ENCODE results near the gene APLP1. TPM values are rescaled to one million over a fixed set of nuclear protein-coding genes. Genes with fewer than 3 reads are reported as not detected.
"Not testable (repeated sequence)": the region's sequence is repeated elsewhere in the genome, so short reads cannot be mapped to it uniquely, and the experiment has no call there.

APLP1 gene
- total RNA-seq, 5 donors from 2014 or later (not counting 1 experiment from before 2014, with no cell fraction given), result 0.15 to 1.3 (median 0.33) TPM; not detected in 1

GRCh38 chr19:35833972-35834371, 34.4 kb upstream of the APLP1 start:
- Histone ChIP-seq H3K4me3 (ENCODE audit: control insufficient read depth in 1 of 2, extremely low read depth in 1 of 2, low read length in 1 of 2) (no peak overlapping the region), H3K27ac (ENCODE audit: low read length) (no peak overlapping the region), H3K27me3 (replicated peaks in 1 of 2; ENCODE audit: control insufficient read depth in 2 of 2, extremely low read depth in 1 of 2, insufficient read depth in 2 of 2, low read length in 1 of 2) (peaks cover 0 to 65% of the 10 kb centered on the region in 2 experiments), H3K4me1 (ENCODE audit: control insufficient read depth in 1 of 2, extremely low read depth in 1 of 2, insufficient read depth in 2 of 2, low read length in 2 of 2) (no peaks in the 10 kb centered on the region), H3K9me3 (no peaks in the 10 kb centered on the region), H3K36me3 (ENCODE audit: control insufficient read depth in 2 of 2, extremely low read depth in 1 of 2, insufficient read depth in 1 of 2, low read length in 1 of 2) (no peaks in the 10 kb centered on the region)
- Mint-ChIP-seq H3K9me3 (peaks cover 0 to 2% (median 0%) of the 10 kb centered on the region in 3 donors), H3K4me1 (no peaks in the 10 kb centered on the region), H3K36me3 (no peaks in the 10 kb centered on the region), H3K4me3 (no peak overlapping the region), H3K27me3 (peaks cover 22 to 52% of the 10 kb centered on the region in 2 donors), H3K27ac (no peak overlapping the region)
- WGBS (ENCODE audit: insufficient coverage), result 55% methylated on average over 3 of the region's 7 CpGs
- CTCF ChIA-PET, result no interaction called here
- no peak for DNase-seq
- POLR2A ChIA-PET, result no interaction called here
- ATAC-seq (replicated peaks in 1 of 4), result no peak

- peaks cover 20 to 39% of the 10 kb centered on the region in 2 donors for H3K27me3 Mint-ChIP-seq
- ATAC-seq (replicated peaks in 1 of 4); H3K27ac Mint-ChIP-seq; H3K4me1 Mint-ChIP-seq; H3K4me1 ChIP-seq (ENCODE audit: control insufficient read depth in 1 of 2, extremely low read depth in 1 of 2, insufficient read depth in 2 of 2, low read length in 2 of 2); H3K4me3 Mint-ChIP-seq; H3K9me3 ChIP-seq; H3K9me3 Mint-ChIP-seq; CTCF ChIA-PET; H3K4me3 ChIP-seq (ENCODE audit: control insufficient read depth in 1 of 2, extremely low read depth in 1 of 2, low read length in 1 of 2); H3K36me3 Mint-ChIP-seq; H3K27ac ChIP-seq (ENCODE audit: low read length); DNase-seq; H3K36me3 ChIP-seq (ENCODE audit: control insufficient read depth in 2 of 2, extremely low read depth in 1 of 2, insufficient read depth in 1 of 2, low read length in 1 of 2): not testable (repeated sequence)
- peaks cover 0 to 52% of the 10 kb centered on the region in 2 experiments for H3K27me3 ChIP-seq (replicated peaks in 1 of 2; ENCODE audit: control insufficient read depth in 2 of 2, extremely low read depth in 1 of 2, insufficient read depth in 2 of 2, low read length in 1 of 2)
- POLR2A ChIA-PET, result interaction anchor here in 1 of 2 donors (0.7 kb wide), 1 partner anchor 10 kb away, joined by 3 read pairs; no protein-coding TSS in a partner anchor
- WGBS (ENCODE audit: insufficient coverage), result 65% methylated on average over 11 of the region's 11 CpGs
Observed at GRCh38 chr19:35836096-35836495, 32.3 kb upstream of the APLP1 start.

- H3K9me3 ChIP-seq, result no peaks in the 10 kb centered on the region
- H3K27ac Mint-ChIP-seq, result no peak overlapping the region
- H3K4me3 ChIP-seq (ENCODE audit: control insufficient read depth in 1 of 2, extremely low read depth in 1 of 2, low read length in 1 of 2), result no peak overlapping the region
- H3K36me3 ChIP-seq (ENCODE audit: control insufficient read depth in 2 of 2, extremely low read depth in 1 of 2, insufficient read depth in 1 of 2, low read length in 1 of 2), result no peaks in the 10 kb centered on the region
- H3K4me3 Mint-ChIP-seq, result no peak overlapping the region
- DNase-seq (no peak), ATAC-seq (replicated peaks in 1 of 4) (no peak)
- H3K27me3 Mint-ChIP-seq, result peaks cover 41 to 60% of the 10 kb centered on the region in 2 donors
- no peaks in the 10 kb centered on the region for H3K36me3 Mint-ChIP-seq
- ChIA-PET CTCF (no interaction called here), POLR2A (no interaction called here)
- H3K4me1 ChIP-seq (ENCODE audit: control insufficient read depth in 1 of 2, extremely low read depth in 1 of 2, insufficient read depth in 2 of 2, low read length in 2 of 2), result peaks cover 0 to 21% of the 10 kb centered on the region in 2 experiments
- peaks cover 0 to 5% (median 4%) of the 10 kb centered on the region in 3 donors for H3K9me3 Mint-ChIP-seq
- peaks cover 20 to 25% (median 22%) of the 10 kb centered on the region in 3 donors for H3K4me1 Mint-ChIP-seq
- 81% methylated on average over 8 of the region's 13 CpGs for WGBS (ENCODE audit: insufficient coverage)
- peaks cover 18 to 55% of the 10 kb centered on the region in 2 experiments for H3K27me3 ChIP-seq (replicated peaks in 1 of 2; ENCODE audit: control insufficient read depth in 2 of 2, extremely low read depth in 1 of 2, insufficient read depth in 2 of 2, low read length in 1 of 2)
- no peak overlapping the region for H3K27ac ChIP-seq (ENCODE audit: low read length)
Observed at GRCh38 chr19:35841961-35842595, 26.3 kb upstream of the APLP1 start.

GRCh38 chr19:35842666-35843272, 25.6 kb upstream of the APLP1 start:
- Mint-ChIP-seq H3K27me3 (peaks cover 41 to 62% of the 10 kb centered on the region in 2 donors), H3K27ac (no peak overlapping the region), H3K36me3 (no peaks in the 10 kb centered on the region), H3K4me3 (no peak overlapping the region), H3K9me3 (peaks cover 0 to 5% (median 4%) of the 10 kb centered on the region in 3 donors), H3K4me1 (peaks cover 20 to 25% (median 22%) of the 10 kb centered on the region in 3 donors)
- Histone ChIP-seq H3K9me3 (no peaks in the 10 kb centered on the region), H3K27me3 (replicated peaks in 1 of 2; ENCODE audit: control insufficient read depth in 2 of 2, extremely low read depth in 1 of 2, insufficient read depth in 2 of 2, low read length in 1 of 2) (peaks cover 18 to 60% of the 10 kb centered on the region in 2 experiments), H3K36me3 (ENCODE audit: control insufficient read depth in 2 of 2, extremely low read depth in 1 of 2, insufficient read depth in 1 of 2, low read length in 1 of 2) (no peaks in the 10 kb centered on the region), H3K4me1 (ENCODE audit: control insufficient read depth in 1 of 2, extremely low read depth in 1 of 2, insufficient read depth in 2 of 2, low read length in 2 of 2) (peaks cover 0 to 21% of the 10 kb centered on the region in 2 experiments), H3K27ac (ENCODE audit: low read length) (no peak overlapping the region), H3K4me3 (ENCODE audit: control insufficient read depth in 1 of 2, extremely low read depth in 1 of 2, low read length in 1 of 2) (no peak overlapping the region)
- DNase-seq (no peak), ATAC-seq (replicated peaks in 1 of 4) (no peak)
- ChIA-PET POLR2A (no interaction called here), CTCF (no interaction called here)
- 86% methylated on average over 4 of the region's 4 CpGs for WGBS (ENCODE audit: insufficient coverage)

GRCh38 chr19:35843676-35844481, 24.5 kb upstream of the APLP1 start:
- Histone ChIP-seq H3K4me1 (ENCODE audit: control insufficient read depth in 1 of 2, extremely low read depth in 1 of 2, insufficient read depth in 2 of 2, low read length in 2 of 2) (peaks cover 0 to 21% of the 10 kb centered on the region in 2 experiments), H3K27ac (ENCODE audit: low read length) (no peak overlapping the region), H3K4me3 (ENCODE audit: control insufficient read depth in 1 of 2, extremely low read depth in 1 of 2, low read length in 1 of 2) (no peak overlapping the region), H3K27me3 (replicated peaks in 1 of 2; ENCODE audit: control insufficient read depth in 2 of 2, extremely low read depth in 1 of 2, insufficient read depth in 2 of 2, low read length in 1 of 2) (peaks cover 20 to 65% of the 10 kb centered on the region in 2 experiments), H3K36me3 (ENCODE audit: control insufficient read depth in 2 of 2, extremely low read depth in 1 of 2, insufficient read depth in 1 of 2, low read length in 1 of 2) (no peaks in the 10 kb centered on the region), H3K9me3 (no peaks in the 10 kb centered on the region)
- DNase-seq, result no peak
- H3K9me3 Mint-ChIP-seq, result peaks cover 0 to 5% (median 3%) of the 10 kb centered on the region in 3 donors
- 12% methylated on average over 34 of the region's 42 CpGs for WGBS (ENCODE audit: insufficient coverage)
- ChIA-PET CTCF (no interaction called here), POLR2A (no interaction called here)
- H3K4me3 Mint-ChIP-seq, result peak overlapping the region in 1 of 3 donors; percentile 82
- peaks cover 20 to 25% (median 22%) of the 10 kb centered on the region in 3 donors for H3K4me1 Mint-ChIP-seq
- H3K36me3 Mint-ChIP-seq, result no peaks in the 10 kb centered on the region
- ATAC-seq (replicated peaks in 1 of 4), result no peak
- H3K27me3 Mint-ChIP-seq, result peaks cover 46 to 70% of the 10 kb centered on the region in 2 donors
- no peak overlapping the region for H3K27ac Mint-ChIP-seq

- peak overlapping the region in 1 of 2 donors; percentile 15 for H3K27ac Mint-ChIP-seq
- WGBS (ENCODE audit: insufficient coverage), result 70% methylated on average over 12 of the region's 16 CpGs
Observed at GRCh38 chr19:35844482-35845214, 23.7 kb upstream of the APLP1 start.

More at GRCh38 chr19:35844482-35845214, 23.7 kb upstream of the APLP1 start:
- peaks cover 0 to 21% of the 10 kb centered on the region in 2 experiments for H3K4me1 ChIP-seq (ENCODE audit: control insufficient read depth in 1 of 2, extremely low read depth in 1 of 2, insufficient read depth in 2 of 2, low read length in 2 of 2)
- ChIA-PET POLR2A (no interaction called here), CTCF (no interaction called here)
- H3K4me3 Mint-ChIP-seq, result peak overlapping the region; percentile 56 to 82 (median 59)
- peaks cover 0 to 5% (median 0%) of the 10 kb centered on the region in 3 donors for H3K9me3 Mint-ChIP-seq
- no peak overlapping the region for H3K27ac ChIP-seq (ENCODE audit: low read length)
- no peaks in the 10 kb centered on the region for H3K36me3 ChIP-seq (ENCODE audit: control insufficient read depth in 2 of 2, extremely low read depth in 1 of 2, insufficient read depth in 1 of 2, low read length in 1 of 2)
- DNase-seq, result no peak
- H3K27me3 ChIP-seq (replicated peaks in 1 of 2; ENCODE audit: control insufficient read depth in 2 of 2, extremely low read depth in 1 of 2, insufficient read depth in 2 of 2, low read length in 1 of 2), result peaks cover 20 to 73% of the 10 kb centered on the region in 2 experiments
- no peaks in the 10 kb centered on the region for H3K9me3 ChIP-seq
- H3K27me3 Mint-ChIP-seq, result peaks cover 46 to 71% of the 10 kb centered on the region in 2 donors
- H3K4me3 ChIP-seq (ENCODE audit: control insufficient read depth in 1 of 2, extremely low read depth in 1 of 2, low read length in 1 of 2), result no peak overlapping the region
- H3K36me3 Mint-ChIP-seq, result no peaks in the 10 kb centered on the region
- peaks cover 20 to 25% (median 22%) of the 10 kb centered on the region in 3 donors for H3K4me1 Mint-ChIP-seq
- no peak for ATAC-seq (replicated peaks in 1 of 4)
